ENCODE measurements around the gene BRAF.
A peak's percentile ranks its signal among the peaks of the same experiment; 100 is the strongest.
"Not testable (repeated sequence)": the region's sequence is repeated elsewhere in the genome, so short reads cannot be mapped to it uniquely, and the experiment has no call there.

BRAF gene

DNA sequence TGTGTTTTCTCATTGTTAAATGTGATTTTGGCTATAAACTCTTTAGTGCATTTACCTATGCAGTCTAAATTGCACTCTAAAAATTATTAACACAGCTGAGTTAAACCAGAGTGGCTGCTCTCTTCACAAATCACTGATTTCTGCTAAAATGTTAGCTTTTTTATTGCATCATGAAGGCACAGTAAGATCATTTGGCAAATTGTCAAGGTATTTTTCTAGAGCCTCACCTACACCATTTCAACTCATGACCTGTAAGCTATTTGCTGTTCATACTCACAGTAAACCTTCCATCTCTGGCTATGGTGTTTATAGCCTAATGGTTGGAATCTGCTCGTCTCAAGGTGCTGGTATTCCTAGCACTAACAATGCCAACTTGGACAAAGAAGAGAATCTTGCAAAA is 202.5 kb downstream of the BRAF start:
- TF ChIP-seq TAF1 (IDR thresholded peaks at IDR 0.05; ENCODE audit: borderline replicate concordance, low read depth, low read length) (no peak), POLR2A (IDR thresholded peaks at IDR 0.05; ENCODE audit: low read depth, low read length) (no peak), POLR2AphosphoS5 (IDR thresholded peaks at IDR 0.05; ENCODE audit: low read depth, low read length) (no peak)
- FAIRE-seq, result no peak
- DNase-seq (ENCODE audit: insufficient read length), result no peak

DNA sequence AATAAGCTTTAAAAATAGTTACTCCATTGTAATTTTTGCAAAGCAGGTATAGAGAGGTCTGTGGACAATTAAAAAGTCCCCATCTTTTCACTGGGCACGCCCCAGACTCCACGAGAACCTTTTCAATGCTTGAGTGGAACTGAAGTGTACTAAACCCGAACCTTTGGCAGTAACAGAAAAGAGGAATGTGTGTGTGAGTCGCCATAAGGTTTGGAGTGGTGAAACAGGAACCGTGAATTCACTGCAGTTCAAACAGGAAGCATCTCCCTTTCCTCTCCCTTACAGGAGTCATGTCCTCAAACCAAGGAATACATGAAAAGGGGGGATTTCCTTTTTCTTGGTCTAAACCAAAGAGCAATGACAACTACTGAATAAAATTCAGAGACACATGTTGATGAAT is 205.0 kb downstream of the BRAF start:
- FAIRE-seq, result no peak
- DNase-seq (ENCODE audit: insufficient read length), result no peak
- TF ChIP-seq TAF1 (IDR thresholded peaks at IDR 0.05; ENCODE audit: borderline replicate concordance, low read depth, low read length), result no peak
- TF ChIP-seq POLR2A (IDR thresholded peaks at IDR 0.05; ENCODE audit: low read depth, low read length), result no peak
- no peak for TF ChIP-seq POLR2AphosphoS5 (IDR thresholded peaks at IDR 0.05; ENCODE audit: low read depth, low read length)

DNA sequence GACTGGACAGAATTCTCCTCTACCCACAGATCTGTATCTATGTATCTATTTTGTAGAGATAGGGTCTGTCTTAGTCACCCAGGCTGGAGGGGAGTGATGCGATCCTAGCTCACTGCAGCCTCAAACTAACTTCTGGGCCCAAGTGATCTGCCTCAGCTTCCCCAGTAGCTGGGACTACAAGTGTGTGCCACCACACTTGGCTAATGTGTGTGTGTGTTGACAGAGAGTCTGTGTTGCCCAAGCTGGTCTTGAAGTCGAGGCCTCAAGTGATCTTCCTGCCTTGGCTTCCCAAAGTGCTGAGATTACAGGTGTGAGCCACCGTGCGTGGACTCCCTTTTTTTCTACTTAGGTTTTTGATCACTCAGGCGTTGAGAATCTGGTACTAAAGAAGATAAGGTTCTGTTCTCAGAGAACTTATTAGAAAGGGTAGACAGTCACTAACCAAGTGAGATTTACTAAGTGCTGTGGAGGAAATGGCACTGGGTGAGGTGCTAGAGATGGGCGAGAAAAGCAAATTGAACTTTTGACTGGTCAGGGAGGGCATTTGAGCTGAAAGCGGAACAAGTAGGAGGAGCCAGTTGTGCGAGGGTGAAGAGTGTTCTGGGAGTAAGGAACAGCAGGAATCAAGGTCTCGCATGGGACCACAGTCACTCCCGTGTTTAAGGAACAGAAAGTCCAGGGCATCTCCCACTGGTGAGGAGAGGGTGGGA is 210.2 kb downstream of the BRAF start:
- FAIRE-seq (no peak), DNase-seq (ENCODE audit: insufficient read length) (no peak)
- TF ChIP-seq TAF1 (IDR thresholded peaks at IDR 0.05; ENCODE audit: borderline replicate concordance, low read depth, low read length) (no peak), POLR2A (IDR thresholded peaks at IDR 0.05; ENCODE audit: low read depth, low read length) (no peak), POLR2AphosphoS5 (IDR thresholded peaks at IDR 0.05; ENCODE audit: low read depth, low read length) (no peak)

DNA sequence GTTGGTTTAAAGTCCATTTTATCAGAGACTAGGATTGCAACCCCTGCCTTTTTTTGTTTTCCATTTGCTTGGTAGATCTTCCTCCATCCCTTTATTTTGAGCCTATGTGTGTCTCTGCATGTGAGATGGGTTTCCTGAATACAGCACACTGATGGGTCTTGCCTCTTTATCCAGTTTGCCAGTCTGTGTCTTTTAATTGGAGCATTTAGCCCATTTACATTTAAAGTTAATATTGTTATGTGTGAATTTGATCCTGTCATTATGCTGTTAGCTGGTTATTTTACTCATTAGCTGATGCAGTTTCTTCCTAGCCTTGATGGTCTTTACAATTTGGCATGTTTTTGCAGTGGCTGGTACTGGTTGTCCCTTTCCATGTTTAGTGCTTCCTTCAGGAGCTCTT is 212.3 kb downstream of the BRAF start:
- not testable (repeated sequence) for FAIRE-seq; DNase-seq (ENCODE audit: insufficient read length)

DNA sequence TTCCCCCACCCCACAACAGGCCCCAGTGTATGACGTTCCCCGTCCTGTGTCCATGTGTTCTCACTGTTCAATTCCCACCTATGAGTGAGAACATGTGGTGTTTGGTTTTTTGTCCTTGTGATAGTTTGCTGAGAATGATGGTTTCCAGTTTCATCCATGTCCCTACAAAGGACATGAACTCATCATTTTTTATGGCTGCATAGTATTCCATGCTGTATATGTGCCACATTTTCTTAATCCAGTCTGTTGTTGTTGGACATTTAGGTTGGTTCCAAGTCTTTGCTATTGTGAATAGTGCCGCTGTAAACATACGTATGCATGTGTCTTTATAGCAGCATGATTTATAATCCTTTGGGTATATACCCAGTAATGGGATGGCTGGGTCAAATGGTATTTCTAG is 216.0 kb downstream of the BRAF start:
- FAIRE-seq; DNase-seq (ENCODE audit: insufficient read length): not testable (repeated sequence)

DNA sequence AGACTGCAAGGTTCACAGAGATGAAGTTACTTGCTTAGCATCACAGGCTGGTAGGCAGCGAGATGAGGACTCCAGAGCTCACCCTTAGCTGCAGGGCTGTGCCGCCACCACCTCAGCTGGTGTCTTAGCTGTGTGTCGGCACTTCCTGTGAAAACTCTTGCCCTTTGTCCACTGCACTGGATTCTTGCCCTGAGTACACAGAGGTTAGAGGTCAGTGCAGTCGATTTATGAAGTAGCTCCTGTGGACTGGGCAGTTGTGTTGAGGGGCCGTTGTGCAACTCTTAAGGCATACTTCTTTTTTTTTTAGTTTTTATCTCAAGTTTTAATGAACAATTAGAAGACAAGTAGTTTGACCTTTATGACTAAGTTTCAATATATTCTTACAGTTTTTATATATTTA is 217.6 kb downstream of the BRAF start:
- TF ChIP-seq POLR2A (IDR thresholded peaks at IDR 0.05; ENCODE audit: low read depth, low read length) (no peak), POLR2AphosphoS5 (IDR thresholded peaks at IDR 0.05; ENCODE audit: low read depth, low read length) (no peak), TAF1 (IDR thresholded peaks at IDR 0.05; ENCODE audit: borderline replicate concordance, low read depth, low read length) (no peak)
- FAIRE-seq, result no peak
- DNase-seq (ENCODE audit: insufficient read length), result no peak

DNA sequence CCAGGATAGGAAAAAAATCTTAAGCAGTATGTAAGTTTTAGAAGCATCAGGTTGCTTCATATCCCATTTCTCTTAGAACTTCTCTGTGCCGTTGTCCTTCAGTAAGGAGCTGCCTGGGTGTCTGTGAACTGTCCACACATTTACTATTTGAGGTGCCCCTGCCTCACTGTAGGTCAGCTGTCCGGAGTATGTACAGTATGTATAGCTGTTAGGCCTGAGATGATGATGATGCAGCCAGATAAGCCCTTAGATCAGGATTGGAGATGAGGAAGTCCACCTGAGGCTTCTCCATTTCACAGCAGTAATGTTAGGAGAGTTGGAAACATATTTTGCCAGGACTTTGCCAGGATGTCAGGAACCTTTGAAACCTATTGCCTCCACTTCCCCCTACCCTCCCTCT is 220.5 kb downstream of the BRAF start:
- DNase-seq (ENCODE audit: insufficient read length), result no peak
- FAIRE-seq, result no peak
- no peak for TF ChIP-seq POLR2AphosphoS5 (IDR thresholded peaks at IDR 0.05; ENCODE audit: low read depth, low read length)
- TF ChIP-seq POLR2A (IDR thresholded peaks at IDR 0.05; ENCODE audit: low read depth, low read length), result no peak
- TF ChIP-seq TAF1 (IDR thresholded peaks at IDR 0.05; ENCODE audit: borderline replicate concordance, low read depth, low read length), result no peak

DNA sequence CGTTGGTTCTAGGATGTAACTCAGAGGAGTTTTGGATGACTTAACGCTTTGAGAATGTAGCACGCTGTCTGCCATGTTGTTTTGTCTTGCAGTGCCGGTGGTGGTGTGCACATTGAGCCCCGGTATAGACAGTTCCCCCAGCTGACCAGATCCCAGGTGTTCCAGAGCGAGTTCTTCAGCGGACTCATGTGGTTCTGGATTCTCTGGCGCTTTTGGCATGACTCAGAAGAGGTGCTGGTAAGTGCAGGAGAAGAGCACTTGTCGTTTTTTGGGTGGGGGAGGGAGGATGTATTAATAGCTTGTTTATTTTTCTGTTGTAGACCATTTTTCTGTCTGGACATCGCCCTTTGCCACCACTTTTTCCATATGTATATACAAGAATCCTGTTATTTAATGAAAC is 222.0 kb downstream of the BRAF start:
- FAIRE-seq (no peak), DNase-seq (ENCODE audit: insufficient read length) (no peak)
- no peak for TF ChIP-seq TAF1 (IDR thresholded peaks at IDR 0.05; ENCODE audit: borderline replicate concordance, low read depth, low read length)
- TF ChIP-seq POLR2A (IDR thresholded peaks at IDR 0.05; ENCODE audit: low read depth, low read length), result no peak
- no peak for TF ChIP-seq POLR2AphosphoS5 (IDR thresholded peaks at IDR 0.05; ENCODE audit: low read depth, low read length)

DNA sequence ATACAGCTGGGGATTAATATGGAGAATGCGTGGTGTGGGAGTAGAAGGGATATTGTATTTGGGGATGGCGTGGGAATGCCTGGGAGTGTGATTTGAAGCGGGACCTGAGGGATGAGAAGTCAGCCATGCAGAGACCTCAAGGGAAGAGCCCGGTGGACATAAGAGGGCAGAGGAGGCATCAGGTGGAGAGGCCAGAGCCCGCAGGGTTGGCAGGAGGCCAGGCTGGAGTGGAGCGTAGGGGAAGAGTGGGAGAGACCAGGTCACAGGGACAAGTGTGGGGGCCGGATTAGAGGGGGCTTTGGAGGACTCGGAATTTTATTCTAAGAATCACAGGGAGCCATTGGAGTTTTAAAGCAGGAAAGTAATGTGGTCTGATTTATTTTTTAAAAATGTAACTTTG is 226.3 kb downstream of the BRAF start:
- TF ChIP-seq POLR2AphosphoS5 (IDR thresholded peaks at IDR 0.05; ENCODE audit: low read depth, low read length) (no peak), TAF1 (IDR thresholded peaks at IDR 0.05; ENCODE audit: borderline replicate concordance, low read depth, low read length) (no peak), POLR2A (IDR thresholded peaks at IDR 0.05; ENCODE audit: low read depth, low read length) (no peak)
- DNase-seq (ENCODE audit: insufficient read length) (no peak), FAIRE-seq (no peak)

DNA sequence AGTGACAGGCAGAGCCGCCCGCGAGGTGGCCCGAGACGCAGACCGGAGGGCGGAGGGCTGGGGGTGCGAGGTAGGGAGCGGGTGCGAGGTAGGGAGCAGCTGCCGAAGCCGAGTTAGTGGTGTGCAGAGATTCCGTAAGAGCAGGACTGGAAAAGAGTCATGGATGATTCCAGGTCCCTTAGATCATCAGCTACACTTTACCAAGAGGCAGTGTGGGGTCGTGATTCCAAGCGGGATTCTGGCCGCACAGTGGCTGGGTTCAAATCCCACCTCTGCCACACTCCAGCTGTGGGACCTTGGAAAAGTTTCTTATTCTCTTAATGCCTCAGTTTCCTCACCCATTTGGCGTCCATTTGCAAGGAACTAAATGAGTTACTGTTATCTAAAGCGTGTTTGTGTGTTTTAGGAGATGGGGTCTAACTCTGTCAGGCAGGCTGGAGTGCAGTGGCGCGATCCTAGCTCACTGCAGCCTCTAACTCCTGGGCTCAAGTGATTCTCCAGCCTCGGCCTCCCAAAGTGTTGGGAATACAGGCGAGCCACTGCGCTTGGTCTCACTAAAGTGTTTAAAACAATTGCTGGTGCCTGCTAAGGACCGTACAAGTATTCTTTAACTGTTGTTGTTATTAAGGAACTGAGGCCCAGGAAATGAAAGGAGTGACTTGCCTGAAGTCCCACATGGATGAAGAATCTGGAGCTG is 227.1 kb downstream of the BRAF start:
- DNase-seq (ENCODE audit: insufficient read length) (no peak), FAIRE-seq (peak; percentile 14)
- no peak for TF ChIP-seq POLR2A (IDR thresholded peaks at IDR 0.05; ENCODE audit: low read depth, low read length)
- TF ChIP-seq POLR2AphosphoS5 (IDR thresholded peaks at IDR 0.05; ENCODE audit: low read depth, low read length), result no peak
- no peak for TF ChIP-seq TAF1 (IDR thresholded peaks at IDR 0.05; ENCODE audit: borderline replicate concordance, low read depth, low read length)

DNA sequence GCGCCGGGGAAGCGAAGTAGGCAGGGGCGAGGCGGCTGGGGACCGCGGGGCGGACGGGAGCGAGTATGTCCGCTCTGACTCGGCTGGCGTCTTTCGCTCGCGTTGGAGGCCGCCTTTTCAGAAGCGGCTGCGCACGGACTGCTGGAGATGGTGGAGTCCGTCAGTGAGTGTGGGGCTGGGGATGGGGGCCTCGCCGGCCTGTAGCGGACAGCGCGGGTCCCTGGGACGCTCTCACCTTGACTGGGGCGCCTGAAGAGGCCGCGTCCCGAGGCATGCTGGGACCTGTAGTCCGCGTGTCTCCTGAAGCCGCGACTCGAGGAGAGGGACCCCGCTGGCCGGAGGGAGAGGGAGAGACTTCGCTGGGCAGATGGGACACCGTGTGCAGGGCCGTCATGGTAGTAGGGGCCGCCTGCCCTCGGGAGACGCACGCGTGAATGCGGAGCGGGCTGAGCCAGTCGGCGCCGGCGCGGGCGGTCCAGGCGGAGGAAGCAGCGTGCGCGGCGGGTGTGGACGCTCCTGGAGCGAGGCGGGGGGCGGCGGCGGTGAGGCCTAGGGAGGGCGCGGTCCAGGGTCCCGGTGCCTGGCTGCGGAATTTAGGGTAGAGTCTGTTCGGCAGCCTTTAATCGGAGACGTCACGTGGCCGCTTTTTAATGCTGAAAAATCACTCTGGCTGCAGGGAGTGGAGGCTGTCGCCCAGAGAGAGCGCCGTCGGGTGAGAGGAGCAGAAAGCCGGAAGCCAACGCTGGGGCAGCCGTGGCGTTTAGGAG is 227.9 kb downstream of the BRAF start, which contains the start of gene NDUFB2:
TSS of gene NDUFB2 (plus strand) at position 29 of the 767 bp plus-strand sequence. CDS start at position 66, 37 bp downstream.
- FAIRE-seq (peak; percentile 74), DNase-seq (ENCODE audit: insufficient read length) (peak; percentile 92)
- TF ChIP-seq TAF1 (IDR thresholded peaks at IDR 0.05; ENCODE audit: borderline replicate concordance, low read depth, low read length) (peak; percentile 14; the same call in 1 of the 2 replicates), POLR2AphosphoS5 (IDR thresholded peaks at IDR 0.05; ENCODE audit: low read depth, low read length) (peak; percentile 80; the same call in 1 of the 2 replicates), POLR2A (IDR thresholded peaks at IDR 0.05; ENCODE audit: low read depth, low read length) (peak; percentile 76; the same call in 1 of the 2 replicates)
